ENCODE data around the gene STOX2.

GRCh38 chr4:183986291-183986970 is 81.3 kb downstream of the STOX2 start:
- no peak for TF ChIP-seq HNRNPK (IDR thresholded peaks at IDR 0.05; ENCODE audit: low read depth, low read length, poor library complexity, severe bottlenecking)
- TF ChIP-seq RAD21 (CRISPR knock-in tag; IDR thresholded peaks at IDR 0.05) = no peak
- no peak for TF ChIP-seq ZNF556 (CRISPR knock-in tag; IDR thresholded peaks at IDR 0.05; ENCODE audit: borderline replicate concordance)
- no peak for TF ChIP-seq POLR2A (IDR thresholded peaks at IDR 0.05; ENCODE audit: insufficient read depth in 1 of 2, low read depth in 2 of 2, low read length in 2 of 2)
